Amniotic stem cell (primary cell): Measurements from ENCODE around the gene SDK1.

Source experiments
- DNase-seq: peaks from one replicate; lab custom pipeline; 2025; lab: John Stamatoyannopoulos, UW

SDK1 gene

GRCh38 chr7:3981281-3981680, 680.2 kb downstream of the SDK1 start:
- DNase-seq = no peak

- DNase-seq = no peak
Measured at GRCh38 chr7:3984456-3984855, 683.4 kb downstream of the SDK1 start.

GRCh38 chr7:3986927-3987326, 685.9 kb downstream of the SDK1 start:
- no peak for DNase-seq

- DNase-seq = no peak
Measured at GRCh38 chr7:3987426-3987927, 686.4 kb downstream of the SDK1 start.

- no peak for DNase-seq
Measured at GRCh38 chr7:3989723-3990122, 688.7 kb downstream of the SDK1 start.

GRCh38 chr7:3991731-3992231, 690.7 kb downstream of the SDK1 start:
- DNase-seq = no peak

- DNase-seq = no peak
Measured at GRCh38 chr7:3992841-3993240, 691.8 kb downstream of the SDK1 start.

GRCh38 chr7:3994764-3995163, 693.7 kb downstream of the SDK1 start:
- DNase-seq = no peak

- DNase-seq = no peak
Measured at GRCh38 chr7:3995187-3995586, 694.1 kb downstream of the SDK1 start.

- no peak for DNase-seq
Measured at GRCh38 chr7:3998060-3998459, 697.0 kb downstream of the SDK1 start.

- DNase-seq = no peak
Measured at GRCh38 chr7:4000139-4000538, 699.1 kb downstream of the SDK1 start.

- DNase-seq = no peak
Measured at GRCh38 chr7:4000934-4001333, 699.9 kb downstream of the SDK1 start.

GRCh38 chr7:4001742-4002141, 700.7 kb downstream of the SDK1 start:
- no peak for DNase-seq

GRCh38 chr7:4003503-4003902, 702.5 kb downstream of the SDK1 start:
- DNase-seq = no peak

- no peak for DNase-seq
Measured at GRCh38 chr7:4006687-4007086, 705.6 kb downstream of the SDK1 start.

GRCh38 chr7:4009211-4010060, 708.4 kb downstream of the SDK1 start:
- no peak for DNase-seq

GRCh38 chr7:4010061-4010605, 709.1 kb downstream of the SDK1 start:
- no peak for DNase-seq

- DNase-seq = no peak
Measured at GRCh38 chr7:4010923-4011656, 710.0 kb downstream of the SDK1 start.

- DNase-seq = no peak
Measured at GRCh38 chr7:4013793-4014192, 712.7 kb downstream of the SDK1 start.

- DNase-seq = no peak
Measured at GRCh38 chr7:4014346-4015050, 713.4 kb downstream of the SDK1 start.

- DNase-seq = no peak
Measured at GRCh38 chr7:4015371-4015770, 714.3 kb downstream of the SDK1 start.

GRCh38 chr7:4015996-4016395, 714.9 kb downstream of the SDK1 start:
- DNase-seq = no peak
